Right lobe of liver (tissue), 6 donors: ENCODE results near the gene GREM2. TPM values are rescaled to one million over a fixed set of nuclear protein-coding genes. Genes with fewer than 3 reads are reported as not detected.

Experiments
- ATAC-seq, 4 donors: fragments of 200-7000 bp; cut with Tn5 transposase; one replicate each; pipeline ENCODE4 v1.9.1; 2020; ENCODE audit warnings: mild to moderate bottlenecking in 4 of 4, moderate library complexity in 4 of 4
- DNase-seq, 3 donors: peaks; one replicate each; pipeline ENCODE4 v3.0.0-alpha.2; 2020
- H3K27ac ChIP-seq, 3 donors: fragments of 200-600 bp; one replicate each; pipeline ENCODE4 v1.8.0; 2022
- H3K27me3 ChIP-seq, 2 donors: fragments of 200-600 bp; one replicate each; pipeline ENCODE4 v1.8.0; 2022
- H3K36me3 ChIP-seq, 4 donors: fragments of 200-600 bp; sonication (generic) in 1 of 4; one replicate each; pipeline versions ENCODE4 v1.5.1 to v1.8.0; 2017 to 2022; ENCODE audit warnings: control low read depth in 1 of 4
- H3K4me1 ChIP-seq, 4 donors: fragments of 200-600 bp; sonication (generic) in 1 of 4; one replicate each; pipeline versions ENCODE4 v1.5.1 to v1.8.0; 2017 to 2022; ENCODE audit warnings: control low read depth in 1 of 4
- H3K4me3 ChIP-seq, 3 donors: fragments of 200-600 bp; one replicate each; pipeline ENCODE4 v1.8.0; 2022
- H3K9me3 ChIP-seq, 4 donors: fragments of 200-600 bp; sonication (generic) in 1 of 4; one replicate each; pipeline versions ENCODE4 v1.5.1 to v1.8.0; 2017 to 2022; ENCODE audit warnings: control low read depth in 1 of 4
- POLR2A ChIP-seq: fragments of 450-650 bp; IDR thresholded peaks from one replicate; pipeline ENCODE4 v1.6.1; 2017; ENCODE audit warnings: antibody characterized with exemption, mild to moderate bottlenecking
- WGBS: methylation state at CpG from one replicate; pipeline ENCODE4 v1.1.6; 2018; ENCODE audit warnings: low coverage, low lambda C conversion rate; ENCODE audit not compliant: insufficient coverage; ENCODE audit errors: missing lambda C conversion rate; 5-methylcytosine and 5-hydroxymethylcytosine counted together
- intact Hi-C, 2 donors: fragments of 100-400 bp; cut with DNase I; formaldehyde crosslinking; loops; one replicate each; pipeline versions ENCODE4 v1.11.2 to v1.14.1; 2022
- total RNA-seq, 6 experiments: library from RNA; depleted of rRNA in 2 of 6; stranded (reverse); fragments of >200 nt in 2 of 6; fragmentation: NEBNext Ultra II Directional in 3 of 6; extraction: Animal tissue kit (Norgen Biotek cat#: 25700) in 3 of 6; gene quantifications; one replicate each; pipeline versions ENCODE4 v1.1.0 to v1.2.4, GENCODE V29; 2016 to 2023
- TF ChIP-seq, protein P1 (sequence below), 4 donors: fragments of 200-600 bp in 3 of 4; fragments of 450-650 bp in 1 of 4; IDR thresholded peaks; one replicate each; pipeline versions ENCODE4 v1.5.1 to v1.8.0; 2016 to 2022; ENCODE audit warnings: antibody characterized with exemption in 4 of 4, mild to moderate bottlenecking in 2 of 4
- donor health status: DM: no; HTN: yes; CAD: no.
- donor health status: DM: no; HTN: no; CAD: no.
- donor health status: DM: no; HTN: no; CAD: no.
- donor health status: DM: no; HTN: yes; CAD: no.
- donor health status: DM: no; HTN: yes; CAD: no.

The GREM2 gene
- total RNA-seq, 6 experiments from 2014 or later = 5.1 to 27.4 (median 12.7) TPM

DNA sequence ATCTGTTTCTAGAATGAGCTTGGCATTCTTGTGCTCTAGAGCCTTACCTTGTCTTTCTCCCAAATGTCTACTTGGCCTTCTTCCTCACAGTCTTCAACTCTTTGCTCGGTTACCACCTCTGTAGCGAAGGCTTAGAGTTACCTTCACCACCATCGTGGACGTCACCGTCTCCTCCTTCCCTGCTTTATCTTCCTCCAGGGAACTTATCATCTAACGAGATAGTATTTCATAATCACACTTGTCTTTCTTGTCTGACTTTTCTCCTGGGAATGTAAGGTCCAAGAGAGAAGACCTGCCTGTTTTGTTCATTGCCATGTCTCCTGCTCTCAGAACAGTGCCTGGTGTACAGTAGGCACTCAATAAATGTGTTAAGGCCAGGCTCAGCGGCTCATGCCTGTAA lies 115.6 kb downstream of the GREM2 start:
- peaks cover 0 to 11% (median 0%) of the 10 kb centered on the region in 4 donors for H3K4me1 ChIP-seq
- no peaks in the 10 kb centered on the region for H3K36me3 ChIP-seq
- no peak overlapping the region for H3K27ac ChIP-seq
- no peaks in the 10 kb centered on the region for H3K27me3 ChIP-seq
- H3K9me3 ChIP-seq = no peaks in the 10 kb centered on the region
- intact Hi-C loops = no loop called here
- ATAC-seq (no peak), DNase-seq (no peak)
- H3K4me3 ChIP-seq = no peak overlapping the region
- TF ChIP-seq, protein P1, sequence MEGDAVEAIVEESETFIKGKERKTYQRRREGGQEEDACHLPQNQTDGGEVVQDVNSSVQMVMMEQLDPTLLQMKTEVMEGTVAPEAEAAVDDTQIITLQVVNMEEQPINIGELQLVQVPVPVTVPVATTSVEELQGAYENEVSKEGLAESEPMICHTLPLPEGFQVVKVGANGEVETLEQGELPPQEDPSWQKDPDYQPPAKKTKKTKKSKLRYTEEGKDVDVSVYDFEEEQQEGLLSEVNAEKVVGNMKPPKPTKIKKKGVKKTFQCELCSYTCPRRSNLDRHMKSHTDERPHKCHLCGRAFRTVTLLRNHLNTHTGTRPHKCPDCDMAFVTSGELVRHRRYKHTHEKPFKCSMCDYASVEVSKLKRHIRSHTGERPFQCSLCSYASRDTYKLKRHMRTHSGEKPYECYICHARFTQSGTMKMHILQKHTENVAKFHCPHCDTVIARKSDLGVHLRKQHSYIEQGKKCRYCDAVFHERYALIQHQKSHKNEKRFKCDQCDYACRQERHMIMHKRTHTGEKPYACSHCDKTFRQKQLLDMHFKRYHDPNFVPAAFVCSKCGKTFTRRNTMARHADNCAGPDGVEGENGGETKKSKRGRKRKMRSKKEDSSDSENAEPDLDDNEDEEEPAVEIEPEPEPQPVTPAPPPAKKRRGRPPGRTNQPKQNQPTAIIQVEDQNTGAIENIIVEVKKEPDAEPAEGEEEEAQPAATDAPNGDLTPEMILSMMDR (IDR thresholded peaks at IDR 0.05) = no peak
- 93% methylated on average over 7 of the region's 7 CpGs for WGBS

DNA sequence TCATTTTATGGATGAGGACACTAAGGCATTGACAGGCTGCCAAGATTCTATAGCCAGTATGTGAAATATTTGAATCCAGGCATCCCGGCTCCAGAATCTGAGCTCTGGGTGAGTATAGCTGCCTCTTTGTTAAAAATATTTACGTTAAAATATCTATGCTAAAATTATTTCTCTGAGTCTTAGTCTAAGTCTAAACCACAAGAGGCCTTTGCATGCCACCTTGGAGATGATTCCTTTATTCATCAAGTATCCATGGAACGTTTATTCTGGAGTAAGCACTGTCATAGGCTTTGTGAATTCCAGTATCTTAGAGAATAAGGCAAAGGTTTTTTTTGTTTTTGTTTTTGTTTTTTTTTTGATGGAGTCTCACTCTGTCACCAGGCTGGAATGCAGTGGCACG lies 116.4 kb downstream of the GREM2 start:
- H3K4me3 ChIP-seq = no peak overlapping the region
- ATAC-seq = no peak
- 84% methylated on average over 3 of the region's 4 CpGs for WGBS
- no peaks in the 10 kb centered on the region for H3K27me3 ChIP-seq
- peaks cover 0 to 11% (median 0%) of the 10 kb centered on the region in 4 donors for H3K4me1 ChIP-seq
- H3K27ac ChIP-seq = no peak overlapping the region
- TF ChIP-seq POLR2A = no peak
- TF ChIP-seq, protein P1 (IDR thresholded peaks at IDR 0.05) = no peak
- no peaks in the 10 kb centered on the region for H3K36me3 ChIP-seq
- intact Hi-C loops = no loop called here
- no peaks in the 10 kb centered on the region for H3K9me3 ChIP-seq
- no peak for DNase-seq

DNA sequence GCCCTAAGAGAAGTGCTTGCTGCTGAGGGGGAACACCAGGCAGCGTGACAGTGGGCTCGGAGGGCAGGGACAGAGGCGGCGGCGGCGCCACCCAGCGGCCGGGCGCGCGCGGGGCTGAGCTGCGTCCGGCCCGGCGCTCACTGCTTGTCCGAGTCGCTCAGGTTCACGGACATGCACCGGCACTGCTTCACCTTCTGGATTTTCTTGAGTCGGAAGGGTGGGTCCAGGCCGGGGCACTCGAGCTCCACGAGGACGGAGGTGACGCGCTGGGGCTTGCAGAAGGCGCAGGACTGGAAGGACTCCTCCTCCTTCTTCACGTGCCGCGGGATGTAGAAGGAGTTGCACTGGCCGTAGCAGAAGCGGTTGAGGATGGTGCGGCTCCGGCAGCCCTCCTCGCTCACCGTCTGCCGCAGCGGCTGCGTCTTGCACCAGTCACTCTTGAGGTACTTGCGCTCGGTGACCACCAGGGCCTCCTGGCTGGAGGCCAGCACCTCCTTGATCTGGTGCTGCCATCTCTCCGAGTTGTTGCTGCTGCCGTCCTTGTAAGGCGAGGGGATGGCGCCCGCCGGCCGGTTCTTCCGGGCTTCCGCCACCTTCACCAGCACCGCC lies 119.0 kb downstream of the GREM2 start:
- H3K4me3 ChIP-seq = no peak overlapping the region
- WGBS = 69% methylated on average over 24 of the region's 52 CpGs
- no peak for DNase-seq
- H3K4me1 ChIP-seq = no peaks in the 10 kb centered on the region
- TF ChIP-seq, protein P1 (IDR thresholded peaks at IDR 0.05) = no peak
- TF ChIP-seq POLR2A = no peak
- ATAC-seq = peak in 1 of 4 donors; percentile 40
- no peaks in the 10 kb centered on the region for H3K27me3 ChIP-seq
- intact Hi-C loops = no loop called here
- H3K27ac ChIP-seq = no peak overlapping the region
- no peaks in the 10 kb centered on the region for H3K9me3 ChIP-seq
- no peaks in the 10 kb centered on the region for H3K36me3 ChIP-seq

DNA sequence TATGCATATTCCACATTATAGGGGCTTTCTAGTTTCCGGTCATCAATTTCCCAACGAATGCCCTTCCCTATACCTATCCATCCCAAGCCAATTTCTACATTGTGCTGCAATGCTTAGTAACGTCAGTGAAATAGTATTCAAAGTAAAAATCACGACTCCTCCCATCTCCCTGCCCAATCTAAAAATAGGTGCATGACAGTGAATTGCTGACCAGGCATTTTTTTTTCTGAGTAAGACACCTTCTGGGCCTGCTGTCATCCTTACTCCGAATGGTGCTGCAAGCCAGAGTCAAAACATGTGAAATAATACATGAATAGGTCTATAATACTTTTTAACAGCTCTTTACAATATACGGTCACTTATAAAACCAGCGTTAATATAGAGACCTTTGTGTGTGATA lies 120.2 kb downstream of the GREM2 start:
- DNase-seq (no peak), ATAC-seq (no peak)
- Histone ChIP-seq H3K36me3 (no peaks in the 10 kb centered on the region), H3K27me3 (no peaks in the 10 kb centered on the region), H3K27ac (no peak overlapping the region), H3K9me3 (no peaks in the 10 kb centered on the region), H3K4me1 (no peaks in the 10 kb centered on the region), H3K4me3 (no peak overlapping the region)
- 81% methylated on average over 7 of the region's 7 CpGs for WGBS
- intact Hi-C loops = no loop called here
- TF ChIP-seq POLR2A = no peak
- TF ChIP-seq, protein P1 (IDR thresholded peaks at IDR 0.05) = no peak

DNA sequence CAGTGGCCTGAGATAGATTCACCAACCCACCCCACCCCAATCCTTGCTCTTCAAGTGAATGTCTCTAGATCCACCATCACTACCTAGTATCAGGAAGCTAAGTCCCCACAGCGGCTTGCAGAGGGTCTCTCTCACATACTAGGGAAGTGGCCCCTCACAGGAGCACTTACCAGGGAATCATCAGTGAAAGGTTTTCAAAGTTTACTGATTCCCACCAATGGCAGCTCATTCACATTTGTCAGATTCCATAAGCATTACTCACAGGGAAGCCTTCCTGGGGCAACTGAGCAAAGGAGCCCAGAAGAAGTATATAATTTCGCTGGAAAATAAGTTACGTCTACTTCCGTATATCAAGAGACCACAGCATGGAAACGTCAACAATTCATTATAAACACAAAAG lies 120.8 kb downstream of the GREM2 start:
- Histone ChIP-seq H3K4me3 (no peak overlapping the region), H3K9me3 (no peaks in the 10 kb centered on the region), H3K4me1 (no peaks in the 10 kb centered on the region), H3K36me3 (no peaks in the 10 kb centered on the region), H3K27me3 (no peaks in the 10 kb centered on the region), H3K27ac (no peak overlapping the region)
- ATAC-seq (no peak), DNase-seq (no peak)
- WGBS = 81% methylated on average over 5 of the region's 5 CpGs
- TF ChIP-seq, protein P1 (IDR thresholded peaks at IDR 0.05) = no peak
- no peak for TF ChIP-seq POLR2A
- intact Hi-C loops = no loop called here
